Lower leg skin (tissue), 3 donors: ENCODE data around the gene OR2H2.

Source experiments
- CTCF ChIP-seq, 3 donors: fragments of 450-650 bp; IDR thresholded peaks; one replicate each; pipeline ENCODE4 v1.5.1; 2016; ENCODE audit warnings: antibody characterized with exemption in 3 of 3, mild to moderate bottlenecking in 3 of 3, moderate library complexity in 2 of 3
- POLR2A ChIP-seq, 2 donors: fragments of 450-650 bp; IDR thresholded peaks; one replicate each; pipeline ENCODE4 v1.6.1; 2016 to 2017; ENCODE audit warnings: antibody characterized with exemption in 2 of 2, mild to moderate bottlenecking in 1 of 2, moderate library complexity in 1 of 2

DNA sequence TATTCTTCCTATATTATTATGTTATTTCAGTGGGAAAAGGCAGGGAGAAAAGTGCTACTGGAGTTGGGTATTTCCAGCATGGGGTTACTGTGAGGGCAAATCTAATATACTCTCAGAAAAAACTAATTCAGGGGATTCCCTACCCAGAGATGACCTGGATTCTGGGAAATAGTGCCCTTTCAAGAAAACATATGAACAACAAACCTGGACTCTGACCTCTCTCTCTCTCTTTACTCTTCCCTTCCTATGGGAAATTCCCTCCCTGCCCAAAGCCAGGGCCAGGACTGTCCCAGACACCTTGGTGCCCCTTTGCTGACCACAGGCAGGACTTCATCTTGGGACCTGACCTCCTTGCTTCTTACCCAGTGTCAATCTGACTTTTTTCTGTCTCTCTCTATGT lies 23.8 kb upstream of the OR2H2 start:
- TF ChIP-seq CTCF (IDR thresholded peaks at IDR 0.05): no peak
- no peak for TF ChIP-seq POLR2A (IDR thresholded peaks at IDR 0.05)
